ENCODE data around the gene ATP1A1. TPM values are rescaled to one million over a fixed set of nuclear protein-coding genes. Genes with fewer than 3 reads are reported as not detected.

ATP1A1 gene
- total and polyA plus RNA-seq, 2 experiments from 2014 or later, result 117 to 202 TPM

GRCh38 chr1:116386042-116386441 is 13.0 kb downstream of the ATP1A1 start:
- Histone ChIP-seq H2AFZ (no peak overlapping the region), H3K36me3 (ENCODE audit: insufficient read depth) (peaks cover 57% of the 10 kb centered on the region), H3K9me2 (ENCODE audit: insufficient read depth) (no peaks in the 10 kb centered on the region), H3K4me1 (ENCODE audit: insufficient read depth) (peaks cover 5% of the 10 kb centered on the region; the same call in 1 of the 2 replicates), H4K20me1 (replicated peaks; ENCODE audit: insufficient read depth) (peaks cover 30% of the 10 kb centered on the region), H3F3A (replicated peaks; ENCODE audit: low read depth) (no peaks in the 10 kb centered on the region), H3K27ac (ENCODE audit: low read depth) (no peak overlapping the region), H3K27me3 (ENCODE audit: insufficient read depth) (no peaks in the 10 kb centered on the region), H3K4me2 (no peak overlapping the region), H3K4me3 (no peak overlapping the region), H3K79me2 (replicated peaks; ENCODE audit: insufficient read depth) (peaks cover 40% of the 10 kb centered on the region)
- Mint-ChIP-seq H3K27me3 (ENCODE audit: insufficient read depth, low read depth, poor library complexity) (no peaks in the 10 kb centered on the region), H3K9me3 (no peaks in the 10 kb centered on the region; the same call in 2 of the 3 replicates), H3K4me3 (no peak overlapping the region), H3K4me1 (peaks cover 10% of the 10 kb centered on the region), H3K36me3 (ENCODE audit: low read depth) (peaks cover 70% of the 10 kb centered on the region), H3K27ac (no peak overlapping the region)
- ATAC-seq, result no peak
- TF ChIP-seq POLR2AphosphoS5 (IDR thresholded peaks at IDR 0.05; ENCODE audit: low read depth) (no peak), ZNF331 (CRISPR knock-in tag; IDR thresholded peaks at IDR 0.05; ENCODE audit: low read depth) (no peak), EZH2 (IDR thresholded peaks at IDR 0.05; ENCODE audit: low read depth, unreplicated experiment) (no peak), NANOG (IDR thresholded peaks at IDR 0.05; ENCODE audit: borderline replicate concordance) (no peak), CREB1 (CRISPR knock-in tag; IDR thresholded peaks at IDR 0.05; ENCODE audit: low read depth) (no peak)
- DNase-seq (ENCODE audit: low spot score), result no peak

GRCh38 chr1:116387551-116387950 is 14.5 kb downstream of the ATP1A1 start:
- no peak overlapping the region for H3K4me3 Mint-ChIP-seq
- H3K36me3 Mint-ChIP-seq (ENCODE audit: low read depth), result peaks cover 86% of the 10 kb centered on the region
- Histone ChIP-seq H3K27ac (ENCODE audit: low read depth) (no peak overlapping the region), H3F3A (replicated peaks; ENCODE audit: low read depth) (no peaks in the 10 kb centered on the region), H3K79me2 (replicated peaks; ENCODE audit: insufficient read depth) (peaks cover 25% of the 10 kb centered on the region), H2AFZ (no peak overlapping the region), H3K4me2 (no peak overlapping the region), H3K4me3 (no peak overlapping the region), H4K20me1 (replicated peaks; ENCODE audit: insufficient read depth) (peaks cover 32% of the 10 kb centered on the region), H3K9me2 (ENCODE audit: insufficient read depth) (no peaks in the 10 kb centered on the region), H3K4me1 (ENCODE audit: insufficient read depth) (no peaks in the 10 kb centered on the region; the same call in 1 of the 2 replicates), H3K27me3 (ENCODE audit: insufficient read depth) (no peaks in the 10 kb centered on the region), H3K36me3 (ENCODE audit: insufficient read depth) (peaks cover 71% of the 10 kb centered on the region)
- TF ChIP-seq ZNF331 (CRISPR knock-in tag; IDR thresholded peaks at IDR 0.05; ENCODE audit: low read depth) (no peak), JUNB (IDR thresholded peaks at IDR 0.05; ENCODE audit: unreplicated experiment) (no peak)
- TF ChIP-seq, protein P1, sequence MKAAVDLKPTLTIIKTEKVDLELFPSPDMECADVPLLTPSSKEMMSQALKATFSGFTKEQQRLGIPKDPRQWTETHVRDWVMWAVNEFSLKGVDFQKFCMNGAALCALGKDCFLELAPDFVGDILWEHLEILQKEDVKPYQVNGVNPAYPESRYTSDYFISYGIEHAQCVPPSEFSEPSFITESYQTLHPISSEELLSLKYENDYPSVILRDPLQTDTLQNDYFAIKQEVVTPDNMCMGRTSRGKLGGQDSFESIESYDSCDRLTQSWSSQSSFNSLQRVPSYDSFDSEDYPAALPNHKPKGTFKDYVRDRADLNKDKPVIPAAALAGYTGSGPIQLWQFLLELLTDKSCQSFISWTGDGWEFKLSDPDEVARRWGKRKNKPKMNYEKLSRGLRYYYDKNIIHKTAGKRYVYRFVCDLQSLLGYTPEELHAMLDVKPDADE (IDR thresholded peaks at IDR 0.05), result no peak
- H3K27me3 Mint-ChIP-seq (ENCODE audit: insufficient read depth, low read depth, poor library complexity), result no peaks in the 10 kb centered on the region
- DNase-seq (ENCODE audit: low spot score) (no peak), ATAC-seq (no peak)
- H3K4me1 Mint-ChIP-seq, result no peaks in the 10 kb centered on the region
- H3K27ac Mint-ChIP-seq, result 0 out of 2 replicates have a peak overlapping the region, but pooled peaks have one; percentile 24
- no peaks in the 10 kb centered on the region; the same call in 2 of the 3 replicates for H3K9me3 Mint-ChIP-seq

DNA sequence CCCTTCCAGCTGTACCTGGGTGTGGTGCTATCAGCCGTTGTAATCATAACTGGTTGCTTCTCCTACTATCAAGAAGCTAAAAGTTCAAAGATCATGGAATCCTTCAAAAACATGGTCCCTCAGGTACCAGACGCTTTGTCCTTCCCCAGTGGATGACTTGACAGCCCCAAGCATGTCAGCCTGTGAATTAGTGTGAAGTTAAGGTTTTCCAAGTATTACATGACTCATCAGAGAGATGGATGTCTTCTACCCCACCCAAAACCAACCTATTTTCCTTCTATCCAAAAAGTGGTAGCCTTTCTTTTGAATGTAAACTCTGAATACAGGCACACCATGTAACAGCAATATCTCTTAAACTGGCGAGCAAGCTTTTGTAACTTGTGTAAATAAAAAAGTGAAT is 15.1 kb downstream of the ATP1A1 start:
- Mint-ChIP-seq H3K36me3 (ENCODE audit: low read depth) (peaks cover 91% of the 10 kb centered on the region), H3K9me3 (no peaks in the 10 kb centered on the region; the same call in 2 of the 3 replicates), H3K4me3 (no peak overlapping the region), H3K27me3 (ENCODE audit: insufficient read depth, low read depth, poor library complexity) (no peaks in the 10 kb centered on the region), H3K4me1 (no peaks in the 10 kb centered on the region), H3K27ac (no peak overlapping the region)
- no peaks in the 10 kb centered on the region for H3K9me2 ChIP-seq (ENCODE audit: insufficient read depth)
- no peaks in the 10 kb centered on the region for H3K4me1 ChIP-seq (ENCODE audit: insufficient read depth)
- no peaks in the 10 kb centered on the region for H3K27me3 ChIP-seq (ENCODE audit: insufficient read depth)
- H3K79me2 ChIP-seq (replicated peaks; ENCODE audit: insufficient read depth), result peaks cover 19% of the 10 kb centered on the region
- H2AFZ ChIP-seq, result no peak overlapping the region
- peaks cover 32% of the 10 kb centered on the region for H4K20me1 ChIP-seq (replicated peaks; ENCODE audit: insufficient read depth)
- peaks cover 76% of the 10 kb centered on the region for H3K36me3 ChIP-seq (ENCODE audit: insufficient read depth)
- no peak overlapping the region for H3K27ac ChIP-seq (ENCODE audit: low read depth)
- no peaks in the 10 kb centered on the region for H3F3A ChIP-seq (replicated peaks; ENCODE audit: low read depth)
- no peak overlapping the region for H3K4me2 ChIP-seq
- no peak for DNase-seq (ENCODE audit: low spot score)
- ATAC-seq, result no peak
- no peak overlapping the region for H3K4me3 ChIP-seq
- TF ChIP-seq ZNF331 (CRISPR knock-in tag; IDR thresholded peaks at IDR 0.05; ENCODE audit: low read depth) (no peak), NANOG (IDR thresholded peaks at IDR 0.05; ENCODE audit: borderline replicate concordance) (no peak), EZH2 (IDR thresholded peaks at IDR 0.05; ENCODE audit: low read depth, unreplicated experiment) (no peak), ZNF114 (CRISPR knock-in tag; IDR thresholded peaks at IDR 0.05) (no peak), REST (IDR thresholded peaks at IDR 0.05; ENCODE audit: unreplicated experiment) (no peak)
- TF ChIP-seq, protein P1 (IDR thresholded peaks at IDR 0.05), result no peak
